Stomach smooth muscle (tissue), 2 donors: Measurements from ENCODE around the gene GORASP2.
"Not testable (repeated sequence)": the region's sequence is repeated elsewhere in the genome, so short reads cannot be mapped to it uniquely, and the experiment has no call there.

Experiments
- H3K27ac ChIP-seq: one replicate; pipeline ENCODE4 v1.7.0; 2013; ENCODE audit warnings: mild to moderate bottlenecking, low read length, inconsistent platforms
- H3K27me3 ChIP-seq, 2 donors: one replicate each; pipeline ENCODE4 v1.7.0; 2013; ENCODE audit warnings: low read length in 2 of 2; ENCODE audit not compliant: insufficient read depth in 2 of 2, control insufficient read depth in 1 of 2
- H3K36me3 ChIP-seq, 2 donors: one replicate each; pipeline ENCODE4 v1.7.0; 2013; ENCODE audit warnings: low read length in 2 of 2; ENCODE audit not compliant: control insufficient read depth in 2 of 2, insufficient read depth in 2 of 2
- H3K4me1 ChIP-seq: one replicate; pipeline ENCODE4 v1.7.0; 2013; ENCODE audit warnings: low read length; ENCODE audit not compliant: control insufficient read depth, insufficient read depth
- H3K4me3 ChIP-seq, 2 donors: one replicate each; pipeline ENCODE4 v1.7.0; 2013; ENCODE audit warnings: low read length in 2 of 2
- H3K9ac ChIP-seq, 2 donors: one replicate each; pipeline ENCODE4 v1.7.0; 2013; ENCODE audit warnings: low read length in 2 of 2, mild to moderate bottlenecking in 1 of 2
- H3K9me3 ChIP-seq, 2 donors: one replicate each; pipeline ENCODE4 v1.7.0; 2013; ENCODE audit warnings: low read length in 2 of 2; ENCODE audit not compliant: control insufficient read depth in 2 of 2
- donor health status: healthy.
- donor health status: Pancreatic carcinoma.

The GORASP2 gene

GRCh38 chr2:170895023-170895757, 33.9 kb upstream of the GORASP2 start:
- no peak overlapping the region for H3K27ac ChIP-seq
- H3K9ac ChIP-seq: no peak overlapping the region
- no peaks in the 10 kb centered on the region for H3K9me3 ChIP-seq

GRCh38 chr2:170896622-170897021, 32.4 kb upstream of the GORASP2 start:
- no peak overlapping the region for H3K4me3 ChIP-seq
- H3K27ac ChIP-seq: no peak overlapping the region
- no peaks in the 10 kb centered on the region for H3K27me3 ChIP-seq
- H3K9me3 ChIP-seq: no peaks in the 10 kb centered on the region
- H3K36me3 ChIP-seq: no peaks in the 10 kb centered on the region
- H3K9ac ChIP-seq: no peak overlapping the region
- H3K4me1 ChIP-seq: no peaks in the 10 kb centered on the region

More at GRCh38 chr2:170895023-170895757, 33.9 kb upstream of the GORASP2 start:
- Histone ChIP-seq H3K4me1 (no peaks in the 10 kb centered on the region), H3K4me3 (no peak overlapping the region), H3K36me3 (no peaks in the 10 kb centered on the region), H3K27me3 (no peaks in the 10 kb centered on the region)

- H3K27me3 ChIP-seq: no peaks in the 10 kb centered on the region
- no peaks in the 10 kb centered on the region for H3K36me3 ChIP-seq
- H3K9me3 ChIP-seq: no peaks in the 10 kb centered on the region
- H3K9ac ChIP-seq: no peak overlapping the region
- no peak overlapping the region for H3K4me3 ChIP-seq
- no peaks in the 10 kb centered on the region for H3K4me1 ChIP-seq
- H3K27ac ChIP-seq: no peak overlapping the region
These were observed 31.9 kb upstream of the GORASP2 start for GRCh38 chr2:170897108-170897507.

GRCh38 chr2:170905864-170906263, 23.2 kb upstream of the GORASP2 start:
- Histone ChIP-seq H3K4me1 (no peaks in the 10 kb centered on the region), H3K9ac (no peak overlapping the region), H3K4me3 (no peak overlapping the region), H3K9me3 (peaks cover 3 to 8% of the 10 kb centered on the region in 2 donors), H3K27me3 (no peaks in the 10 kb centered on the region), H3K36me3 (no peaks in the 10 kb centered on the region), H3K27ac (no peak overlapping the region)

GRCh38 chr2:170911314-170911889, 17.7 kb upstream of the GORASP2 start:
- no peaks in the 10 kb centered on the region for H3K36me3 ChIP-seq
- H3K9ac ChIP-seq: no peak overlapping the region
- H3K9me3 ChIP-seq: peaks cover 13 to 15% of the 10 kb centered on the region in 2 donors
- no peaks in the 10 kb centered on the region for H3K4me1 ChIP-seq
- no peak overlapping the region for H3K4me3 ChIP-seq
- H3K27ac ChIP-seq: no peak overlapping the region
- H3K27me3 ChIP-seq: no peaks in the 10 kb centered on the region

GRCh38 chr2:170914994-170915666, 13.9 kb upstream of the GORASP2 start:
- not testable (repeated sequence) for H3K36me3 ChIP-seq, H3K4me3 ChIP-seq, H3K27ac ChIP-seq, H3K9ac ChIP-seq, H3K4me1 ChIP-seq, H3K27me3 ChIP-seq
- H3K9me3 ChIP-seq: peaks cover 13 to 16% of the 10 kb centered on the region in 2 donors

- Histone ChIP-seq H3K4me3 (no peak overlapping the region), H3K27me3 (no peaks in the 10 kb centered on the region), H3K9me3 (peaks cover 5 to 14% of the 10 kb centered on the region in 2 donors), H3K9ac (no peak overlapping the region), H3K36me3 (no peaks in the 10 kb centered on the region), H3K27ac (no peak overlapping the region), H3K4me1 (no peaks in the 10 kb centered on the region)
These were observed 11.7 kb upstream of the GORASP2 start for GRCh38 chr2:170917219-170917913.

GRCh38 chr2:170917957-170918356, 11.1 kb upstream of the GORASP2 start:
- Histone ChIP-seq H3K9ac (no peak overlapping the region), H3K4me3 (no peak overlapping the region), H3K4me1 (no peaks in the 10 kb centered on the region)

GRCh38 chr2:170921873-170922272, 7.2 kb upstream of the GORASP2 start:
- H3K9me3 ChIP-seq, H3K27ac ChIP-seq, H3K9ac ChIP-seq, H3K4me1 ChIP-seq, H3K4me3 ChIP-seq, H3K36me3 ChIP-seq, H3K27me3 ChIP-seq: not testable (repeated sequence)

More at GRCh38 chr2:170917957-170918356, 11.1 kb upstream of the GORASP2 start:
- no peak overlapping the region for H3K27ac ChIP-seq
- no peaks in the 10 kb centered on the region for H3K27me3 ChIP-seq
- H3K9me3 ChIP-seq: peaks cover 1 to 14% of the 10 kb centered on the region in 2 donors
- H3K36me3 ChIP-seq: no peaks in the 10 kb centered on the region

- H3K27ac ChIP-seq: no peak overlapping the region
- H3K27me3 ChIP-seq: no peaks in the 10 kb centered on the region
These were observed 6.2 kb upstream of the GORASP2 start for GRCh38 chr2:170922634-170923494.

More at GRCh38 chr2:170922634-170923494, 6.2 kb upstream of the GORASP2 start:
- no peaks in the 10 kb centered on the region for H3K9me3 ChIP-seq
- H3K9ac ChIP-seq: no peak overlapping the region
- H3K36me3 ChIP-seq: no peaks in the 10 kb centered on the region
- H3K4me3 ChIP-seq: no peak overlapping the region
- no peaks in the 10 kb centered on the region for H3K4me1 ChIP-seq
